ENCODE measurements around the gene NDC1.

Gene NDC1

DNA sequence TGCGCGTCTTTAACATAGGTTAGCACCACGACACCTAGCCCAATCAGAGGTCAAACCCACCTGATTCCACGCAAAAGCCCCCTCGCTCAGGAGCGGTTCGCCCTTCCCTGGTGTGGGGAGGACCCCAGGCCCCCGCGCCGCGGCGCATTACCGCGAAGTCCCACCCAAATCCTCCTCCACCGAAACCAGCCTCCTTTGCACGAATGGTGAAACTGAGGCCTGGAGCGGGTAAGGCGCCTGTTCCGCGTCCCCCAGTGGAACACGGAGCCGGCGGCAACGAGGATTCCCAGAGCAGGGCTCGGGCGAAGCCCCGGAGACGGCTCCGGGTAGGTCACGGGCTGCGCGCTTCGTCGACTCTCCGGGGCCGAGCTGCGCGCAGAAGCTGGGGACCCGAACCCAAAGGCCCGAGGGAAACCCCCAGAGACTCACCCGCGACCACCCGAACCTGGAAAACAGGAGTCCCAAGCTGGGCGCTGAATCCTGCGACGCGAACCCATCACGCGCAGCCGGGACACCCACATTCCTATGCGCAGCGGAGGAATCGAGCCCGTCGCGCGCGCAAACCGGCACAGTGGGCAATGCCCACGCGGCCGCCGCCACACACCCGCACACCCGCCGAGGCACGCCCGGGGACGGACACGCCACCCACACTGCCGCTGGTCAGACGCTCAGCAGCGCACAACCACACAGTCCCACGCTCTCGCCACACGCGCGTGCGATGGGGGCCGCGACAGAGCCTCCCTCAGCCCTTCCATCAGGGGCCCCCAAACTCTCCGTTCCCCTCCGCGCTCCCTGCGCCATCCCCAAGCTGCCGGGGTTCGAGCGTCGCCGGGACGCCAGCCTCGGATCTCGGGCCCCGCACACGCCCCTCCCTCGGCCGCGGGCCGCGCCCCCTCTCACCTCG, 99.6 kb downstream of the NDC1 start:
- no peaks in the 10 kb centered on the region; the same call in 1 of the 2 replicates for H4K20me1 ChIP-seq (ENCODE audit: insufficient read depth, low read length)
- H3K9me3 ChIP-seq (ENCODE audit: insufficient read depth, low read length, severe bottlenecking): peaks cover 4% of the 10 kb centered on the region
- no peaks in the 10 kb centered on the region for H3K4me1 ChIP-seq (ENCODE audit: insufficient read depth, low read length)
- H2AFZ ChIP-seq (ENCODE audit: low read depth, low read length): no peak overlapping the region
- H3K4me3 ChIP-seq (ENCODE audit: low read depth in 1 of 2, low read length in 2 of 2): no peak overlapping the region
- H3K4me2 ChIP-seq (ENCODE audit: insufficient read depth, low read length): no peak overlapping the region
- H3K9ac ChIP-seq (ENCODE audit: low read depth, low read length): no peak overlapping the region
- ATAC-seq (ENCODE audit: insufficient read depth, low read depth) (no peak), DNase-seq (no peak)
- TF ChIP-seq, protein P1, sequence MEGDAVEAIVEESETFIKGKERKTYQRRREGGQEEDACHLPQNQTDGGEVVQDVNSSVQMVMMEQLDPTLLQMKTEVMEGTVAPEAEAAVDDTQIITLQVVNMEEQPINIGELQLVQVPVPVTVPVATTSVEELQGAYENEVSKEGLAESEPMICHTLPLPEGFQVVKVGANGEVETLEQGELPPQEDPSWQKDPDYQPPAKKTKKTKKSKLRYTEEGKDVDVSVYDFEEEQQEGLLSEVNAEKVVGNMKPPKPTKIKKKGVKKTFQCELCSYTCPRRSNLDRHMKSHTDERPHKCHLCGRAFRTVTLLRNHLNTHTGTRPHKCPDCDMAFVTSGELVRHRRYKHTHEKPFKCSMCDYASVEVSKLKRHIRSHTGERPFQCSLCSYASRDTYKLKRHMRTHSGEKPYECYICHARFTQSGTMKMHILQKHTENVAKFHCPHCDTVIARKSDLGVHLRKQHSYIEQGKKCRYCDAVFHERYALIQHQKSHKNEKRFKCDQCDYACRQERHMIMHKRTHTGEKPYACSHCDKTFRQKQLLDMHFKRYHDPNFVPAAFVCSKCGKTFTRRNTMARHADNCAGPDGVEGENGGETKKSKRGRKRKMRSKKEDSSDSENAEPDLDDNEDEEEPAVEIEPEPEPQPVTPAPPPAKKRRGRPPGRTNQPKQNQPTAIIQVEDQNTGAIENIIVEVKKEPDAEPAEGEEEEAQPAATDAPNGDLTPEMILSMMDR (IDR thresholded peaks at IDR 0.05; ENCODE audit: borderline replicate concordance, extremely low read depth, low read length, poor library complexity, severe bottlenecking): no peak
- TF ChIP-seq EZH2 (IDR thresholded peaks at IDR 0.05; ENCODE audit: borderline replicate concordance, low read depth, low read length, severe bottlenecking): no peak
- H3K36me3 ChIP-seq (ENCODE audit: insufficient read depth, low read length): no peaks in the 10 kb centered on the region
- no peak overlapping the region for H3K27ac ChIP-seq (ENCODE audit: low read length)
- peaks cover 20% of the 10 kb centered on the region for H3K27me3 ChIP-seq (ENCODE audit: insufficient read depth, low read length, poor library complexity)
- H3K79me2 ChIP-seq (ENCODE audit: insufficient read depth, low read length): no peaks in the 10 kb centered on the region

DNA sequence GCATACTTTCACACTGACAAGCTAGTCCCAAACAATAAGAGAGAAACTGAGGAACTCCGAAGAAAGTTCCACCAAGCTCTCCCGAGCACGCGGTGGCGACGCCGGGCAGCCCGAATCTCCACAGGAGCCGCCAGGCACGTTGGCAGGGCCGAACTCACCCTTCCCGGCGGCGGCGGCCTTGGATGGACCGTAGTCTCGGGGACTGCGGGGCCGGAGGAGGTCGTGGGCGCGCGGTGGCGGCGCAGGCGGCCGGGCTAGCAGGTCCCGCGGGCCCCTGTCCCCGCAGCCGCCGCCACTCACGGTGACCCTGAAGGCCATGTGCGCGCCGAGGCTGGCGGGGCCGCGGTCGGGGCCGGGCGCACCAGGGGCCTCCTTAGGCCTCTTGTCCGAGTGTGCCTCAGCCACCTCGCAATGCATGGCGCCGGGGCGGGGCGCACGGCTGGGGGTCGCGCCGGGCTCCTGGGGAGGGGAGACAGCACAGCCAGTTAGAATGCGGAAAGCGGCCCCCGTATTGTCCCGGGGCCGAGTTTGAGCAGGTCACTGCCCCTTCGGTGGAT, 100.4 kb downstream of the NDC1 start:
- Histone ChIP-seq H2AFZ (ENCODE audit: low read depth, low read length) (no peak overlapping the region), H3K27ac (ENCODE audit: low read length) (no peak overlapping the region), H3K4me1 (ENCODE audit: insufficient read depth, low read length) (no peaks in the 10 kb centered on the region), H3K4me3 (ENCODE audit: low read depth in 1 of 2, low read length in 2 of 2) (no peak overlapping the region), H3K9me3 (ENCODE audit: insufficient read depth, low read length, severe bottlenecking) (peaks cover 4% of the 10 kb centered on the region), H3K79me2 (ENCODE audit: insufficient read depth, low read length) (no peaks in the 10 kb centered on the region), H4K20me1 (ENCODE audit: insufficient read depth, low read length) (no peaks in the 10 kb centered on the region; the same call in 1 of the 2 replicates), H3K9ac (ENCODE audit: low read depth, low read length) (no peak overlapping the region), H3K36me3 (ENCODE audit: insufficient read depth, low read length) (no peaks in the 10 kb centered on the region), H3K4me2 (ENCODE audit: insufficient read depth, low read length) (no peak overlapping the region), H3K27me3 (ENCODE audit: insufficient read depth, low read length, poor library complexity) (peaks cover 20% of the 10 kb centered on the region)
- DNase-seq (no peak), ATAC-seq (ENCODE audit: insufficient read depth, low read depth) (no peak)
- TF ChIP-seq, protein P1 (IDR thresholded peaks at IDR 0.05; ENCODE audit: borderline replicate concordance, extremely low read depth, low read length, poor library complexity, severe bottlenecking): no peak
- TF ChIP-seq EZH2 (IDR thresholded peaks at IDR 0.05; ENCODE audit: borderline replicate concordance, low read depth, low read length, severe bottlenecking): no peak

DNA sequence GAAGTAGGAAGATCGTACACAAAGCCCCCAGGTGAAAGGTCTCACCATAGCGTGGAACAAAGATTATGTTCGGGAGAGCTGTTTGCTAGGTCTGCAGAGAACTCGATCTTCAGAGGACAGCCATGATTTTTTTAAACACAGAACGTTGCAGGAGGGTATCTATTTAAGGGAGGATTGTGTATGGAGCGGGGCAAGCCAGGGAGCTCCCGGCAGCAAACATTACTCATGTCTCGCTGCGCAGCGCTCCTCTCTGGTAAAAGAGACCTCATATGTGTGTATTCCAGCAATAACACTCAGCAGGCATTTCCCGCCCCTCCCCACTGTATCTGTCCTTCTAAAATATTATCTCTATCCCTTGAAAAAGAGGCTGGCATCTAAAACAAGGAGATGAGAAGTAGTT, 101.8 kb downstream of the NDC1 start:
- H3K36me3 ChIP-seq (ENCODE audit: insufficient read depth, low read length): no peaks in the 10 kb centered on the region
- H3K4me3 ChIP-seq (ENCODE audit: low read depth in 1 of 2, low read length in 2 of 2): no peak overlapping the region
- TF ChIP-seq, protein P1 (IDR thresholded peaks at IDR 0.05; ENCODE audit: borderline replicate concordance, extremely low read depth, low read length, poor library complexity, severe bottlenecking): no peak
- peaks cover 25% of the 10 kb centered on the region for H3K27me3 ChIP-seq (ENCODE audit: insufficient read depth, low read length, poor library complexity)
- no peaks in the 10 kb centered on the region for H3K4me1 ChIP-seq (ENCODE audit: insufficient read depth, low read length)
- ATAC-seq (ENCODE audit: insufficient read depth, low read depth): no peak
- H3K9me3 ChIP-seq (ENCODE audit: insufficient read depth, low read length, severe bottlenecking): no peaks in the 10 kb centered on the region
- no peak overlapping the region for H3K9ac ChIP-seq (ENCODE audit: low read depth, low read length)
- H3K27ac ChIP-seq (ENCODE audit: low read length): no peak overlapping the region
- H4K20me1 ChIP-seq (ENCODE audit: insufficient read depth, low read length): no peaks in the 10 kb centered on the region; the same call in 1 of the 2 replicates
- DNase-seq: no peak
- no peak overlapping the region for H2AFZ ChIP-seq (ENCODE audit: low read depth, low read length)
- no peak overlapping the region for H3K4me2 ChIP-seq (ENCODE audit: insufficient read depth, low read length)
- no peaks in the 10 kb centered on the region for H3K79me2 ChIP-seq (ENCODE audit: insufficient read depth, low read length)

All from DND-41 (cell line).